K562 (cell line): ENCODE measurements around the gene FMOD. TPM values are rescaled to one million over a fixed set of nuclear protein-coding genes. Genes with fewer than 3 reads are reported as not detected.

Source experiments
- CBFA2T2 ChIP-seq: fragments of 450-650 bp; conservative IDR thresholded peaks from 2 replicates; pipeline ENCODE4 v1.6.1; 2017; ENCODE audit warnings: mild to moderate bottlenecking
- CBFA2T3 ChIP-seq: fragments of 450-650 bp; IDR thresholded peaks from 2 replicates; pipeline ENCODE4 v1.6.1; 2017
- CTBP1 ChIP-seq: fragments of 450-650 bp; IDR thresholded peaks from 2 replicates; pipeline ENCODE4 v1.6.1; 2016; ENCODE audit warnings: borderline replicate concordance
- FOXA3 ChIP-seq, 2 experiments: fragments of 450-650 bp in 1 of 2; sonication (generic) in 1 of 2; formaldehyde crosslinking; IDR thresholded peaks in 1 of 2; conservative IDR thresholded peaks in 1 of 2; 2 replicates each; pipeline versions ENCODE4 v1.4.0 to v1.8.0; 2020 to 2022; ENCODE audit warnings: mild to moderate bottlenecking in 2 of 2, missing genetic modification reagents in 1 of 2
- IRF2 ChIP-seq: sonication (generic); formaldehyde crosslinking; IDR thresholded peaks from 2 replicates; pipeline ENCODE4 v1.8.1; 2022; ENCODE audit warnings: mild to moderate bottlenecking, missing genetic modification reagents
- JUND ChIP-seq, 2 experiments: IDR thresholded peaks; 2 replicates in 1 of 2; 3 replicates in 1 of 2; pipeline ENCODE4 v1.6.1; 2011; ENCODE audit warnings: borderline replicate concordance in 2 of 2, low read depth in 2 of 2, low read length in 2 of 2, improper control_type of control experiment in 1 of 2, missing biosample characterization in 1 of 2, missing genetic modification characterization in 1 of 2, missing genetic modification reagents in 1 of 2
- L3MBTL2 ChIP-seq: fragments of 450-650 bp; IDR thresholded peaks from 2 replicates; pipeline ENCODE4 v1.6.1; 2016; ENCODE audit warnings: mild to moderate bottlenecking, moderate library complexity
- polyA plus RNA-seq, 8 experiments: library from polyadenylated mRNA; depleted of rRNA in 4 of 8; stranded (reverse) in 5 of 8; unstranded in 3 of 8; fragments of >200 nt; fragmentation: Nextera tagmentation in 2 of 8; fragmentation: Illumina TruSeq in 1 of 8; extraction: Ambion mirVana in 2 of 8; extraction: Trizol in 1 of 8; gene quantifications; 2 replicates each; pipeline versions ENCODE4 v1.2.1 to v1.2.3, GENCODE V29; 2011 to 2014; ENCODE audit warnings: inconsistent platforms in 1 of 8, missing spikeins in 1 of 8
- total RNA-seq, 7 experiments: library from RNA; depleted of rRNA in 6 of 7; stranded (reverse); fragments of >200 nt in 6 of 7; fragmentation: Illumina TruSeq in 2 of 7; extraction: Trizol in 2 of 7; gene quantifications; 2 replicates each; pipeline versions ENCODE4 v1.2.1 to v1.2.3, GENCODE V29; 2011 to 2021; ENCODE audit warnings: low replicate concordance in 1 of 7
- TF ChIP-seq, protein P1 (sequence below): fragments of 450-650 bp; IDR thresholded peaks from 2 replicates; pipeline ENCODE4 v1.6.1; 2016; ENCODE audit warnings: mild to moderate bottlenecking, moderate library complexity
- TF ChIP-seq, protein P2 (sequence below): fragments of 450-650 bp; conservative IDR thresholded peaks from 2 replicates; pipeline ENCODE4 v1.6.1; 2016; ENCODE audit warnings: missing genetic modification characterization, low read depth, mild to moderate bottlenecking, missing compliant biosample characterization, moderate library complexity
- TF ChIP-seq, protein P3 (sequence below), 2 experiments: IDR thresholded peaks; 2 replicates each; pipeline ENCODE4 v1.6.1; 2011; ENCODE audit warnings: borderline replicate concordance in 1 of 2, control low read depth in 1 of 2, low read depth in 1 of 2, low read length in 1 of 2, mild to moderate bottlenecking in 1 of 2, mixed read lengths in 1 of 2, moderate library complexity in 1 of 2; ENCODE audit not compliant: insufficient read depth in 1 of 2, insufficient read length in 1 of 2, poor library complexity in 1 of 2, severe bottlenecking in 1 of 2; ENCODE audit errors: extremely low read depth in 1 of 2
- TF ChIP-seq, protein P4 (sequence below): sonication (generic); formaldehyde crosslinking; IDR thresholded peaks from 2 replicates; pipeline ENCODE4 v1.9.0; 2022; ENCODE audit warnings: mild to moderate bottlenecking, missing genetic modification reagents

FMOD gene
- total and polyA plus RNA-seq, 9 of the 15 experiments (the other 6 are each of a cell fraction or from before 2014, with no cell fraction given), result 0.03 to 0.13 (median 0.03) TPM; not detected in 6

DNA sequence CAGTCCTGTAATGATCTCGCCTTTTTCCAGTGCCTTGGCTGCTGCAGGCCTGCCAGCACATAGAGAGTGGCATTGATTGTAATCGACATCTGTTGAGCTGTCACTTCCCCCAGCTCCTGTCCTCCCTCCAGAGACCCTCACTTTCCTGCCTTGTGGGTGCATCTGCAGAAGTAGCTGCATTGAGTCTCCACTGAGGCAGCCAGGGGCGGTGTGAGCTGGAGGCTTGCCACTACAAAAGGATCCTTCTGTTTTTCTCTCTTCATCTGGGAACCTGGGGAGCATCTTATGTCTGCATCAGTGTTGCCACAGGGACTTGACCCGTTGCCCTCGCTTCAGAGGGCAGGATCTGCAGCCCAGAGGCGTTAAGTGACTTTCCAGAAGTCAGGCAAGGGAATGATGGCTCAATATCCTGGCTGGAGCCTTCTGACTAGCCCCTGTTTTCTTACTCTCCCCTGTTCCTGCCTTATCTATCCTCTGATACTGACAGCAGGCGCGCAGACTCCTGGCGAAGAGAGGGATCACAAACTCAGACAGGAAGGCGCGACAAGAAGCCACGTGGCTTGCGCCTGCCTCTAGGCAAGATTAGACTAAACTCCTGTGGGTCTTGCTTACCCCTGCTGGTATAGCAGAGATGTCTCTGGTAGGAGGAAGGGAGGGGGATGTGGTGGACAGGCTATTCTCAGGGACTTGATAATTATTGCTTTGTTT lies 13.3 kb upstream of the FMOD start (continued):
- TF ChIP-seq, protein P1, sequence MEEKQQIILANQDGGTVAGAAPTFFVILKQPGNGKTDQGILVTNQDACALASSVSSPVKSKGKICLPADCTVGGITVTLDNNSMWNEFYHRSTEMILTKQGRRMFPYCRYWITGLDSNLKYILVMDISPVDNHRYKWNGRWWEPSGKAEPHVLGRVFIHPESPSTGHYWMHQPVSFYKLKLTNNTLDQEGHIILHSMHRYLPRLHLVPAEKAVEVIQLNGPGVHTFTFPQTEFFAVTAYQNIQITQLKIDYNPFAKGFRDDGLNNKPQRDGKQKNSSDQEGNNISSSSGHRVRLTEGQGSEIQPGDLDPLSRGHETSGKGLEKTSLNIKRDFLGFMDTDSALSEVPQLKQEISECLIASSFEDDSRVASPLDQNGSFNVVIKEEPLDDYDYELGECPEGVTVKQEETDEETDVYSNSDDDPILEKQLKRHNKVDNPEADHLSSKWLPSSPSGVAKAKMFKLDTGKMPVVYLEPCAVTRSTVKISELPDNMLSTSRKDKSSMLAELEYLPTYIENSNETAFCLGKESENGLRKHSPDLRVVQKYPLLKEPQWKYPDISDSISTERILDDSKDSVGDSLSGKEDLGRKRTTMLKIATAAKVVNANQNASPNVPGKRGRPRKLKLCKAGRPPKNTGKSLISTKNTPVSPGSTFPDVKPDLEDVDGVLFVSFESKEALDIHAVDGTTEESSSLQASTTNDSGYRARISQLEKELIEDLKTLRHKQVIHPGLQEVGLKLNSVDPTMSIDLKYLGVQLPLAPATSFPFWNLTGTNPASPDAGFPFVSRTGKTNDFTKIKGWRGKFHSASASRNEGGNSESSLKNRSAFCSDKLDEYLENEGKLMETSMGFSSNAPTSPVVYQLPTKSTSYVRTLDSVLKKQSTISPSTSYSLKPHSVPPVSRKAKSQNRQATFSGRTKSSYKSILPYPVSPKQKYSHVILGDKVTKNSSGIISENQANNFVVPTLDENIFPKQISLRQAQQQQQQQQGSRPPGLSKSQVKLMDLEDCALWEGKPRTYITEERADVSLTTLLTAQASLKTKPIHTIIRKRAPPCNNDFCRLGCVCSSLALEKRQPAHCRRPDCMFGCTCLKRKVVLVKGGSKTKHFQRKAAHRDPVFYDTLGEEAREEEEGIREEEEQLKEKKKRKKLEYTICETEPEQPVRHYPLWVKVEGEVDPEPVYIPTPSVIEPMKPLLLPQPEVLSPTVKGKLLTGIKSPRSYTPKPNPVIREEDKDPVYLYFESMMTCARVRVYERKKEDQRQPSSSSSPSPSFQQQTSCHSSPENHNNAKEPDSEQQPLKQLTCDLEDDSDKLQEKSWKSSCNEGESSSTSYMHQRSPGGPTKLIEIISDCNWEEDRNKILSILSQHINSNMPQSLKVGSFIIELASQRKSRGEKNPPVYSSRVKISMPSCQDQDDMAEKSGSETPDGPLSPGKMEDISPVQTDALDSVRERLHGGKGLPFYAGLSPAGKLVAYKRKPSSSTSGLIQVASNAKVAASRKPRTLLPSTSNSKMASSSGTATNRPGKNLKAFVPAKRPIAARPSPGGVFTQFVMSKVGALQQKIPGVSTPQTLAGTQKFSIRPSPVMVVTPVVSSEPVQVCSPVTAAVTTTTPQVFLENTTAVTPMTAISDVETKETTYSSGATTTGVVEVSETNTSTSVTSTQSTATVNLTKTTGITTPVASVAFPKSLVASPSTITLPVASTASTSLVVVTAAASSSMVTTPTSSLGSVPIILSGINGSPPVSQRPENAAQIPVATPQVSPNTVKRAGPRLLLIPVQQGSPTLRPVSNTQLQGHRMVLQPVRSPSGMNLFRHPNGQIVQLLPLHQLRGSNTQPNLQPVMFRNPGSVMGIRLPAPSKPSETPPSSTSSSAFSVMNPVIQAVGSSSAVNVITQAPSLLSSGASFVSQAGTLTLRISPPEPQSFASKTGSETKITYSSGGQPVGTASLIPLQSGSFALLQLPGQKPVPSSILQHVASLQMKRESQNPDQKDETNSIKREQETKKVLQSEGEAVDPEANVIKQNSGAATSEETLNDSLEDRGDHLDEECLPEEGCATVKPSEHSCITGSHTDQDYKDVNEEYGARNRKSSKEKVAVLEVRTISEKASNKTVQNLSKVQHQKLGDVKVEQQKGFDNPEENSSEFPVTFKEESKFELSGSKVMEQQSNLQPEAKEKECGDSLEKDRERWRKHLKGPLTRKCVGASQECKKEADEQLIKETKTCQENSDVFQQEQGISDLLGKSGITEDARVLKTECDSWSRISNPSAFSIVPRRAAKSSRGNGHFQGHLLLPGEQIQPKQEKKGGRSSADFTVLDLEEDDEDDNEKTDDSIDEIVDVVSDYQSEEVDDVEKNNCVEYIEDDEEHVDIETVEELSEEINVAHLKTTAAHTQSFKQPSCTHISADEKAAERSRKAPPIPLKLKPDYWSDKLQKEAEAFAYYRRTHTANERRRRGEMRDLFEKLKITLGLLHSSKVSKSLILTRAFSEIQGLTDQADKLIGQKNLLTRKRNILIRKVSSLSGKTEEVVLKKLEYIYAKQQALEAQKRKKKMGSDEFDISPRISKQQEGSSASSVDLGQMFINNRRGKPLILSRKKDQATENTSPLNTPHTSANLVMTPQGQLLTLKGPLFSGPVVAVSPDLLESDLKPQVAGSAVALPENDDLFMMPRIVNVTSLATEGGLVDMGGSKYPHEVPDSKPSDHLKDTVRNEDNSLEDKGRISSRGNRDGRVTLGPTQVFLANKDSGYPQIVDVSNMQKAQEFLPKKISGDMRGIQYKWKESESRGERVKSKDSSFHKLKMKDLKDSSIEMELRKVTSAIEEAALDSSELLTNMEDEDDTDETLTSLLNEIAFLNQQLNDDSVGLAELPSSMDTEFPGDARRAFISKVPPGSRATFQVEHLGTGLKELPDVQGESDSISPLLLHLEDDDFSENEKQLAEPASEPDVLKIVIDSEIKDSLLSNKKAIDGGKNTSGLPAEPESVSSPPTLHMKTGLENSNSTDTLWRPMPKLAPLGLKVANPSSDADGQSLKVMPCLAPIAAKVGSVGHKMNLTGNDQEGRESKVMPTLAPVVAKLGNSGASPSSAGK, result peak; percentile 89
- TF ChIP-seq, protein P2, sequence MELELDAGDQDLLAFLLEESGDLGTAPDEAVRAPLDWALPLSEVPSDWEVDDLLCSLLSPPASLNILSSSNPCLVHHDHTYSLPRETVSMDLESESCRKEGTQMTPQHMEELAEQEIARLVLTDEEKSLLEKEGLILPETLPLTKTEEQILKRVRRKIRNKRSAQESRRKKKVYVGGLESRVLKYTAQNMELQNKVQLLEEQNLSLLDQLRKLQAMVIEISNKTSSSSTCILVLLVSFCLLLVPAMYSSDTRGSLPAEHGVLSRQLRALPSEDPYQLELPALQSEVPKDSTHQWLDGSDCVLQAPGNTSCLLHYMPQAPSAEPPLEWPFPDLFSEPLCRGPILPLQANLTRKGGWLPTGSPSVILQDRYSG (tag), result 0 out of 2 replicates have a peak, but pooled peaks have one; percentile 26
- TF ChIP-seq, protein P3, sequence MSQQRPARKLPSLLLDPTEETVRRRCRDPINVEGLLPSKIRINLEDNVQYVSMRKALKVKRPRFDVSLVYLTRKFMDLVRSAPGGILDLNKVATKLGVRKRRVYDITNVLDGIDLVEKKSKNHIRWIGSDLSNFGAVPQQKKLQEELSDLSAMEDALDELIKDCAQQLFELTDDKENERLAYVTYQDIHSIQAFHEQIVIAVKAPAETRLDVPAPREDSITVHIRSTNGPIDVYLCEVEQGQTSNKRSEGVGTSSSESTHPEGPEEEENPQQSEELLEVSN (IDR thresholded peaks at IDR 0.05; ENCODE audit: borderline replicate concordance in 1 of 2, extremely low read depth in 1 of 2, insufficient read depth in 1 of 2, insufficient read length in 1 of 2, low read depth in 1 of 2, low read length in 1 of 2, poor library complexity in 1 of 2, severe bottlenecking in 1 of 2), result peak; percentile 74 to 87
- TF ChIP-seq IRF2, result no peak
- TF ChIP-seq L3MBTL2, result peak; percentile 98
- no peak for TF ChIP-seq JUND (IDR thresholded peaks at IDR 0.05; ENCODE audit: borderline replicate concordance, low read depth, low read length)
- TF ChIP-seq JUND (tag; IDR thresholded peaks at IDR 0.05; ENCODE audit: borderline replicate concordance, low read depth, low read length), result peak; percentile 21; the same call in 1 of the 3 replicates
- TF ChIP-seq CBFA2T2, result 0 out of 2 replicates have a peak, but pooled peaks have one; percentile 10
- TF ChIP-seq FOXA3 (CRISPR knock-in tag; conservative IDR thresholded peaks at IDR 0.05 in 1 of 2, IDR thresholded peaks at IDR 0.05 in 1 of 2), result no peak
- 0 out of 2 replicates have a peak, but pooled peaks have one; percentile 41 for TF ChIP-seq CTBP1
- TF ChIP-seq, protein P4, sequence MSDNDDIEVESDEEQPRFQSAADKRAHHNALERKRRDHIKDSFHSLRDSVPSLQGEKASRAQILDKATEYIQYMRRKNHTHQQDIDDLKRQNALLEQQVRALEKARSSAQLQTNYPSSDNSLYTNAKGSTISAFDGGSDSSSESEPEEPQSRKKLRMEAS (CRISPR knock-in tag), result peak; percentile 45; the same call in 1 of the 2 replicates
- peak; percentile 35; the same call in 1 of the 2 replicates for TF ChIP-seq CBFA2T3
